NCI-H187 treated with DMSO at 0.1 percent for 48 hours (cell line): ENCODE results near the gene ADNP.

Experiments
- DNase-seq: peaks from one replicate; lab custom pipeline; 2025; lab: John Stamatoyannopoulos, UW

Gene ADNP

GRCh38 chr20:50872560-50873425 lies 58.4 kb downstream of the ADNP start:
- no peak for DNase-seq

- DNase-seq: no peak
Measured at GRCh38 chr20:50870561-50871161, 60.6 kb downstream of the ADNP start.

- DNase-seq: no peak
Measured at GRCh38 chr20:50868509-50869495, 62.4 kb downstream of the ADNP start.

- no peak for DNase-seq
Measured at GRCh38 chr20:50867805-50868204, 63.4 kb downstream of the ADNP start.

GRCh38 chr20:50866831-50867230 lies 64.4 kb downstream of the ADNP start:
- DNase-seq: no peak

- DNase-seq: no peak
Measured at GRCh38 chr20:50866036-50866685, 65.1 kb downstream of the ADNP start.

GRCh38 chr20:50865591-50865990 lies 65.6 kb downstream of the ADNP start:
- DNase-seq: no peak

GRCh38 chr20:50865114-50865513 lies 66.1 kb downstream of the ADNP start:
- DNase-seq: no peak

- DNase-seq: no peak
Measured at GRCh38 chr20:50862546-50862945, 68.7 kb downstream of the ADNP start.

GRCh38 chr20:50861012-50861411 lies 70.2 kb downstream of the ADNP start:
- no peak for DNase-seq

- no peak for DNase-seq
Measured at GRCh38 chr20:50859161-50859560, 72.1 kb downstream of the ADNP start.

GRCh38 chr20:50858525-50858924 lies 72.7 kb downstream of the ADNP start:
- no peak for DNase-seq

- no peak for DNase-seq
Measured at GRCh38 chr20:50857348-50857747, 73.9 kb downstream of the ADNP start.

- DNase-seq: no peak
Measured at GRCh38 chr20:50856475-50857041, 74.7 kb downstream of the ADNP start.

GRCh38 chr20:50855498-50856474 lies 75.5 kb downstream of the ADNP start:
- DNase-seq: no peak

GRCh38 chr20:50854506-50855249 lies 76.6 kb downstream of the ADNP start:
- no peak for DNase-seq

GRCh38 chr20:50852085-50852484 lies 79.2 kb downstream of the ADNP start:
- DNase-seq: no peak

GRCh38 chr20:50850721-50851286 lies 80.4 kb downstream of the ADNP start:
- no peak for DNase-seq
